ENCODE measurements around the gene SLC12A5.

Gene SLC12A5

GRCh38 chr20:46022411-46023147 is 6.4 kb upstream of the SLC12A5 start:
- intact Hi-C loops (cut with DNase I): loop anchor here (2.0 to 10.0 kb wide), 2 partner anchors 66 to 332 kb away; partner anchors contain the start of gene NCOA5
- peak; percentile 64 to 95 (median 77) for DNase-seq

GRCh38 chr20:46023148-46023484 is 5.9 kb upstream of the SLC12A5 start:
- DNase-seq: peak in 1 of 10 donors; percentile 30
- intact Hi-C loops (cut with DNase I): loop anchor here (2.0 to 10.0 kb wide), 2 partner anchors 66 to 332 kb away; partner anchors contain the start of gene NCOA5

DNA sequence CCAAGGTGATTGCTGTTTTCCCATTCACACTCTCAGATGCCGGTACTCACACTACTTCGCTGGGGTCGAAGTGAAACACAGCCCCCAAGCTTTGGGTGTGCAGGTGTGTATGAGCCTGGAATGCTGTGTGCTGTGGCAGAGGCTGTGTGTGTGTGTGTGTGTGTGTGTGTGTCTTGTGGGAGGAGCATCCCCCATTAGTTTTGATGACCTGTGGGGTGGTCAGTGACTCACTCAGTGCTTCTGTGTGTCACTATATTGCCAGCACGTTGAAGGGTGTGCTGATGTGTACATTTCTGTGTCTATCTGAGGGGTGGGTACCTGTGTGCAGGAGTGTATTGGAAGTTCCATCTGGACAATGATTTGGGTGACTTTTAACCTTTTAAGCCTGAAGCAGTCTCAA is 5.0 kb upstream of the SLC12A5 start:
- DNase-seq: peak in 1 of 10 donors; percentile 40
- intact Hi-C loops (cut with DNase I): loop anchor here (2.0 to 10.0 kb wide), 2 partner anchors 65 to 331 kb away; partner anchors contain the start of gene NCOA5

DNA sequence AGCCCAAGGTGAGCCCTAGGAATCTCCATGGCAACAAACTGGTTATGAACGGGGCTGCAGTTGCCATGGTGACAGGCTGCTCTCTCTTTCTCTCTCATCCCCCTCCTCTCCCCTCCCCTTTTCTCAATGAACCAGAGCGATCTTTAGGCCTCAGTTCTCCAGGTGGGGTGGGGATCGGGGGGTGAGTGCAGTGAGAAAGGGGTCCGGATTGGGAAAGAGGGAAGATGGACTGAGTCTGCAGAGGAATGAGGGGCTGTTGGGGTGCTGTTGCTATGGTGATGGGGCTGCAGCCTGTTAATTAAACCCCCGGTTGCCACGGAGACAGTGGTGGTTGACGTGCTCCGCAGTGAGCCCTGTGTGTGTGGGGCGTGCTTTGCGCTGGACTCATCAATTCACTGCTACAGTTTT is 3.6 kb upstream of the SLC12A5 start:
- intact Hi-C loops (cut with DNase I): loop anchor here (10.0 kb wide), 1 partner anchor 329 kb away; no protein-coding TSS in a partner anchor
- peak in 4 of 10 donors; percentile 37 to 89 (median 82) for DNase-seq

DNA sequence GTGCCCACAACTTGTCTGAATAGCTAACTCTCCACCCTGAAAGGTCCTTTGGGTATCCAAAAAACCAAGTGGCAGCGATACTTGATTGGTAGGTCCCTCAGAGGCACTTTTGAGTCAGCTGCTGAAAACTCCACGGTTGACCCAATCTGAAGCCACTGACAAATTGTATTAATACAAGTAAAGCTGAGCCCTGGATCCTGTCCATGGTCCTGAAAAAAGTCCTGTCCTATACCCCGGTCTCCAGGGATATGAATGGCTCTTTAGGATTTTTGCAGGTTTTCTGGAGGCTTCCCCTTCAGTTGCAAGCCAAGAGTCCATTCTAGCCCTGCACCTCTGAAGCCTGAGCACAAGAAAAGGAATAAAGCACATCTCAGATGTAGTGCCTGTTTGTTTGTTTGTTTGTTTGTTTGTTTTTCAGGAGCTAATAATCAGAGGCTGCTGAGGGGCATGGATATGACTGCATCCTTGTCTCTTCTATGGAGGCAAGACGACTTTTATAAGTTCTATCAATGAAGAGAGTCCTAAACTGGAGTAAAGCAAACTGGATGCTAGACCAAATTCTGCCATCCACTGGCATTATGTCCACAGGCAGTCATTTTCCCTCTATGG is 1.7 kb upstream of the SLC12A5 start:
- intact Hi-C loops (cut with DNase I): loop anchor here (10.0 kb wide), 1 partner anchor 327 kb away; no protein-coding TSS in a partner anchor
- peak in 1 of 10 donors; percentile 4 for DNase-seq

- peak in 1 of 10 donors; percentile 66 for DNase-seq
- intact Hi-C loops (cut with DNase I): loop anchor here (10.0 kb wide), 1 partner anchor 327 kb away; no protein-coding TSS in a partner anchor
These were observed 905 bp upstream of the SLC12A5 start for GRCh38 chr20:46028110-46028509.

GRCh38 chr20:46030284-46031013 is 1.4 kb downstream of the SLC12A5 start:
- DNase-seq: peak in 5 of 10 donors; percentile 35 to 85 (median 77)
- intact Hi-C loops (cut with DNase I): no loop called here

DNA sequence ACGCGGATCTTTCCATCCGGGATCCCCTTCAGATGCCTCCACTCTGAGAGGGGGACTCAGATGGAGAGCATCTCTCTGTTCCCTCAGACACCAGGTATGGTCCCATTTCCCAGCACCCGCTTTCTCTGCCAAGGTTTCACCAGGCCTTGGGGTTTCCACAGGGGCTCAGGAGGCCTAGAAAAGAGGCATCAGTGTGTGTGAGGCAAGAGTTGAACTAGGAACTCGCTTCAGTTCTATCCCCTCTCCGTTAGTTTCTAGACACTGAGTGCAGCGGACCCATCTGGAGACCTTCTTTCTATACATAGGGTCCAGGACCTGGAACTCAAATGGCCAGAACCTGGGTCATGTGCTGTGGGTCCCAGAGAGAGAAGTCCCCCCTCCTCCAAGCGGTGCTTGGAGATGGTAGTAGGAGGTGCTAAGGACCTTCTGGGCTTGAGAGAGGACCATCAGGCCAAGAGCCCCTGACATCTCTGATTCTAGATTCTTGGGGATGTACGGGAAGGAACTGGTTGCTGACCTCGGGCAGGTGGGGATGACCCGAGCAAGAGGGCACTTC is 2.1 kb downstream of the SLC12A5 start:
- DNase-seq: peak in 1 of 10 donors; percentile 31
- intact Hi-C loops (cut with DNase I): no loop called here

DNA sequence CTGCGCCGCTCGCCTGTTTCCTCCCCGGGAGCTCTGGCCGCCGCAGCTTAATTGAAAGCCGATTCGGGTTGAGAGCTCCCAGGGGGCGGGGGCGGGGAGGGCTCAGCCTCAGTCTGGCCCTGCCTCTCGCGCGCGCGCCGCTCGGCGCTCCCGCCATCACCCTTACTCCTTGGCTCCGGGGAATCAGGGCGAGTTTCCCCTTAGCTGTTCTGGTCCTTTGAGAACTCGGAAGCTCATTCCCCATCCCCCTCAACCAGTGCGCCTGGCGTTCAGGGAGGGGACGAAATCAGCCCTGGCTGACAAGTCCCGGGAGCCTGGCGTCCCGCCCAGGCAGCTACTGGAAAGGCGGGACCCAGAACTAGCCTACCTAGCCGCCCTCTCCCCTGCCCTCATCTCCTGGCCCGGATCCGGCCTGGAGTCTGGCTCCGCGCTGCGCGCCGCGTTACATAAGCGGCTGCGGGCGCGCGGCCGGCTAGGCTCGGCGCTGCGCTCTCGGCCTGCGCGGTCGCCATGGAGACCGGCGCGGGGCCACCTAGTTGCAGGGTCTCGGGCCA is 2.8 kb downstream of the SLC12A5 start:
- intact Hi-C loops (cut with DNase I): no loop called here
- DNase-seq: peak in 8 of 10 donors; percentile 31 to 93 (median 54)

GRCh38 chr20:46034039-46034438 is 5.0 kb downstream of the SLC12A5 start:
- peak in 1 of 10 donors; percentile 61 for DNase-seq
- intact Hi-C loops (cut with DNase I): no loop called here

GRCh38 chr20:46035253-46035652 is 6.2 kb downstream of the SLC12A5 start:
- peak in 1 of 10 donors; percentile 11 for DNase-seq
- intact Hi-C loops (cut with DNase I): no loop called here

- intact Hi-C loops (cut with DNase I): no loop called here
- DNase-seq: peak in 2 of 10 donors; percentile 80 to 83
These were observed 6.7 kb downstream of the SLC12A5 start for GRCh38 chr20:46035713-46036112.

- peak in 1 of 10 donors; percentile 48 for DNase-seq
- intact Hi-C loops (cut with DNase I): no loop called here
These were observed 7.4 kb downstream of the SLC12A5 start for GRCh38 chr20:46036370-46036769.

DNA sequence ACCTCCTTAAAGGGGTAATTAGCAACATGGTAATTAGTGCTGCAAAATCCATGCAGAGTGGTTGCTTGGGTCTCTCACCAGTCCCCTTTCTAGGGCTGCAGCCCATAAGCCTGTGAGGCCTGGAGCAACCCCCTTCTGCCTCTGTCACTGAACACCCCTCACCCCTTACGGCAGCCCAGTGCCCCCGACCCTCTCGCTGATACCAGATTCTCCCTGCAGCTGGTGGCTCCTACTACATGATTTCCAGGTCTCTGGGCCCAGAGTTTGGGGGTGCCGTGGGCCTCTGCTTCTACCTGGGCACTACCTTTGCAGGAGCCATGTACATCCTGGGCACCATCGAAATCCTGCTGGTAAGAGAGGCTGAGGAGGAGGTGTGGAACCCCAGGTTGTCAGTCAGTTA is 8.0 kb downstream of the SLC12A5 start:
- intact Hi-C loops (cut with DNase I): no loop called here
- DNase-seq: peak in 1 of 10 donors; percentile 50

GRCh38 chr20:46040902-46041535 is 12.0 kb downstream of the SLC12A5 start:
- peak in 2 of 10 donors; percentile 33 to 63 for DNase-seq
- intact Hi-C loops (cut with DNase I): no loop called here

- intact Hi-C loops (cut with DNase I): no loop called here
- DNase-seq: peak in 1 of 10 donors; percentile 56
These were observed 14.5 kb downstream of the SLC12A5 start for GRCh38 chr20:46043556-46043955.

GRCh38 chr20:46044896-46045295 is 15.9 kb downstream of the SLC12A5 start:
- intact Hi-C loops (cut with DNase I): no loop called here
- DNase-seq: peak in 1 of 10 donors; percentile 45

DNA sequence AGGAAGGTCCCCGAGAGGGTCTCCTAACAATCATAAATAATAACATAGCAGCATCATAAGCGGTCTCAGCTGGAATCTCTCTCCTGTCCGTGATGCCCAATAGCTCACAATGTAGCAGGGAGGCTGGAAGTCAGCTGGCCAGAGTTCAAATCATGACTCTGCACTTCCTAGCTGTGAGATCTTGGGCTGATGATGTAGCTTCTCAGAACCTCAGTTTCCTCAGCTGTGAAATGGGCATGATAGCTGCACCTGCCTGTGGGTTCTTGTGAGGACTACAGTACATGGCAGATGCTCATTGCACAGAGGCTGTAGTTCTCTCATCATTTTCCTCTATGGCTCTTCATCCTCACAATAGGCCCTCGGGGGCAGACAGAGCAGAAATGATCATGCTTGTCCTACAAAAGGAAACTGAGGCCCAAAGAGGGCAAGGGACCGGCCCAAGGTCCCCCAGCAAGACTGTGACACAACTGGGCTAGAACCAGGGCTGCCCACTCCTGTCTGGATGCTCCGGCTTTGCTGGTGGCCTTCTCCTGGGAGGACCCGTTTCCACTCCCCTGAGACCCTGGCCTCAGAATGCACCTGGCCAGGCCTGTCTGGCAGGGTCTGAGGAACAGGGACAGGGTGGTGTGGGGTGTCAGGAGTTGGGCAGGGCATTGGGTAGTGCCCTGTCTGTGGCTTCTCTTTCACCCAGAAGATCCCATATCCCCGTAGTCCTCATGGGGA is 17.7 kb downstream of the SLC12A5 start:
- intact Hi-C loops (cut with DNase I): no loop called here
- no peak for DNase-seq

- intact Hi-C loops (cut with DNase I): no loop called here
- no peak for DNase-seq
These were observed 18.8 kb downstream of the SLC12A5 start for GRCh38 chr20:46047821-46048220.

Data from posterior cingulate gyrus (tissue), 11 donors.